ENCODE data around the gene CFAP410. TPM values are rescaled to one million over a fixed set of nuclear protein-coding genes. Genes with fewer than 3 reads are reported as not detected.

CFAP410 gene
- total RNA-seq, 1 donor from 2014 or later = 14.2 TPM

- Mint-ChIP-seq H3K9me3 (ENCODE audit: low read depth) (no peaks in the 10 kb centered on the region), H3K27ac (ENCODE audit: unreplicated experiment) (no peak overlapping the region), H3K36me3 (ENCODE audit: low read depth) (no peaks in the 10 kb centered on the region), H3K27me3 (ENCODE audit: low read depth) (peaks cover under 1% of the 10 kb centered on the region), H3K4me1 (ENCODE audit: low read depth) (peaks cover 9% of the 10 kb centered on the region), H3K4me3 (ENCODE audit: unreplicated experiment) (no peak overlapping the region)
- TF ChIP-seq CTCF (IDR thresholded peaks at IDR 0.05) = no peak
- DNase-seq (ENCODE audit: low spot score) = no peak
These were observed 46.4 kb downstream of the CFAP410 start for GRCh38 chr21:44292812-44293195.

GRCh38 chr21:44291936-44292811 is 47.0 kb downstream of the CFAP410 start:
- H3K27me3 Mint-ChIP-seq (ENCODE audit: low read depth) = peaks cover 3% of the 10 kb centered on the region
- TF ChIP-seq CTCF (IDR thresholded peaks at IDR 0.05) = no peak
- no peak overlapping the region for H3K27ac Mint-ChIP-seq (ENCODE audit: unreplicated experiment)
- no peak for DNase-seq (ENCODE audit: low spot score)
- H3K4me3 Mint-ChIP-seq (ENCODE audit: unreplicated experiment) = no peak overlapping the region
- H3K9me3 Mint-ChIP-seq (ENCODE audit: low read depth) = no peaks in the 10 kb centered on the region
- no peaks in the 10 kb centered on the region for H3K36me3 Mint-ChIP-seq (ENCODE audit: low read depth)
- H3K4me1 Mint-ChIP-seq (ENCODE audit: low read depth) = peaks cover 4% of the 10 kb centered on the region

- H3K27me3 Mint-ChIP-seq (ENCODE audit: low read depth) = peaks cover 3% of the 10 kb centered on the region
- H3K4me1 Mint-ChIP-seq (ENCODE audit: low read depth) = peaks cover 4% of the 10 kb centered on the region
- H3K4me3 Mint-ChIP-seq (ENCODE audit: unreplicated experiment) = no peak overlapping the region
- H3K27ac Mint-ChIP-seq (ENCODE audit: unreplicated experiment) = no peak overlapping the region
- no peaks in the 10 kb centered on the region for H3K36me3 Mint-ChIP-seq (ENCODE audit: low read depth)
- H3K9me3 Mint-ChIP-seq (ENCODE audit: low read depth) = no peaks in the 10 kb centered on the region
- DNase-seq (ENCODE audit: low spot score) = no peak
- TF ChIP-seq CTCF (IDR thresholded peaks at IDR 0.05) = no peak
These were observed 47.9 kb downstream of the CFAP410 start for GRCh38 chr21:44291078-44291935.

GRCh38 chr21:44290327-44291077 is 48.7 kb downstream of the CFAP410 start:
- Mint-ChIP-seq H3K27me3 (ENCODE audit: low read depth) (peaks cover 3% of the 10 kb centered on the region), H3K9me3 (ENCODE audit: low read depth) (no peaks in the 10 kb centered on the region), H3K4me1 (ENCODE audit: low read depth) (peaks cover 4% of the 10 kb centered on the region), H3K36me3 (ENCODE audit: low read depth) (no peaks in the 10 kb centered on the region), H3K4me3 (ENCODE audit: unreplicated experiment) (no peak overlapping the region), H3K27ac (ENCODE audit: unreplicated experiment) (no peak overlapping the region)
- TF ChIP-seq CTCF (IDR thresholded peaks at IDR 0.05) = no peak
- no peak for DNase-seq (ENCODE audit: low spot score)

All from chondrocyte (in vitro differentiated cells).